ENCODE measurements around the gene C1QTNF9B.
"Not testable (repeated sequence)": the region's sequence is repeated elsewhere in the genome, so short reads cannot be mapped to it uniquely, and the experiment has no call there.

Gene C1QTNF9B

GRCh38 chr13:23897452-23897919 is at the start of gene C1QTNF9B:
C1QTNF9B (minus strand) TSS chr13:23897502.
- not testable (repeated sequence) for H3K9ac ChIP-seq (ENCODE audit: low read depth in 1 of 2, low read length in 2 of 2); H3K4me3 ChIP-seq (ENCODE audit: low read length in 2 of 2); H3K4me1 ChIP-seq (ENCODE audit: control insufficient read depth in 2 of 2, insufficient read depth in 2 of 2, low read length in 2 of 2); H3K36me3 ChIP-seq (ENCODE audit: control insufficient read depth in 2 of 2, insufficient read depth in 2 of 2, low read length in 2 of 2); H3K9me3 ChIP-seq (ENCODE audit: control insufficient read depth in 2 of 2, low read length in 2 of 2); H3K27ac ChIP-seq (ENCODE audit: low read depth in 2 of 2, low read length in 2 of 2)
- H3K27me3 ChIP-seq (ENCODE audit: control insufficient read depth in 2 of 2, insufficient read depth in 2 of 2, low read length in 2 of 2): peaks cover 3 to 12% of the 10 kb centered on the region in 2 donors

- no peaks in the 10 kb centered on the region for H3K27me3 ChIP-seq (ENCODE audit: control insufficient read depth in 2 of 2, insufficient read depth in 2 of 2, low read length in 2 of 2)
- no peak overlapping the region for H3K9ac ChIP-seq (ENCODE audit: low read depth in 1 of 2, low read length in 2 of 2)
- no peak overlapping the region for H3K27ac ChIP-seq (ENCODE audit: low read depth in 2 of 2, low read length in 2 of 2)
- H3K4me1 ChIP-seq (ENCODE audit: control insufficient read depth in 2 of 2, insufficient read depth in 2 of 2, low read length in 2 of 2): no peaks in the 10 kb centered on the region
- no peaks in the 10 kb centered on the region for H3K9me3 ChIP-seq (ENCODE audit: control insufficient read depth in 2 of 2, low read length in 2 of 2)
- no peaks in the 10 kb centered on the region for H3K36me3 ChIP-seq (ENCODE audit: control insufficient read depth in 2 of 2, insufficient read depth in 2 of 2, low read length in 2 of 2)
- no peak overlapping the region for H3K4me3 ChIP-seq (ENCODE audit: low read length in 2 of 2)
Measured at GRCh38 chr13:23946900-23947299, 49.6 kb upstream of the C1QTNF9B start.

GRCh38 chr13:23946067-23946466 is 48.8 kb upstream of the C1QTNF9B start:
- Histone ChIP-seq H3K36me3 (ENCODE audit: control insufficient read depth in 2 of 2, insufficient read depth in 2 of 2, low read length in 2 of 2) (no peaks in the 10 kb centered on the region), H3K27ac (ENCODE audit: low read depth in 2 of 2, low read length in 2 of 2) (no peak overlapping the region), H3K27me3 (ENCODE audit: control insufficient read depth in 2 of 2, insufficient read depth in 2 of 2, low read length in 2 of 2) (no peaks in the 10 kb centered on the region), H3K4me3 (ENCODE audit: low read length in 2 of 2) (no peak overlapping the region), H3K9ac (ENCODE audit: low read depth in 1 of 2, low read length in 2 of 2) (no peak overlapping the region), H3K9me3 (ENCODE audit: control insufficient read depth in 2 of 2, low read length in 2 of 2) (no peaks in the 10 kb centered on the region), H3K4me1 (ENCODE audit: control insufficient read depth in 2 of 2, insufficient read depth in 2 of 2, low read length in 2 of 2) (no peaks in the 10 kb centered on the region)

- no peak overlapping the region for H3K4me3 ChIP-seq (ENCODE audit: low read length in 2 of 2)
- no peaks in the 10 kb centered on the region for H3K9me3 ChIP-seq (ENCODE audit: control insufficient read depth in 2 of 2, low read length in 2 of 2)
- H3K4me1 ChIP-seq (ENCODE audit: control insufficient read depth in 2 of 2, insufficient read depth in 2 of 2, low read length in 2 of 2): no peaks in the 10 kb centered on the region
Measured at GRCh38 chr13:23945612-23946011, 48.3 kb upstream of the C1QTNF9B start.

GRCh38 chr13:23941211-23941610 is 43.9 kb upstream of the C1QTNF9B start:
- no peaks in the 10 kb centered on the region for H3K4me1 ChIP-seq (ENCODE audit: control insufficient read depth in 2 of 2, insufficient read depth in 2 of 2, low read length in 2 of 2)
- H3K36me3 ChIP-seq (ENCODE audit: control insufficient read depth in 2 of 2, insufficient read depth in 2 of 2, low read length in 2 of 2): no peaks in the 10 kb centered on the region
- H3K4me3 ChIP-seq (ENCODE audit: low read length in 2 of 2): no peak overlapping the region
- no peak overlapping the region for H3K9ac ChIP-seq (ENCODE audit: low read depth in 1 of 2, low read length in 2 of 2)
- no peaks in the 10 kb centered on the region for H3K27me3 ChIP-seq (ENCODE audit: control insufficient read depth in 2 of 2, insufficient read depth in 2 of 2, low read length in 2 of 2)
- H3K27ac ChIP-seq (ENCODE audit: low read depth in 2 of 2, low read length in 2 of 2): no peak overlapping the region
- no peaks in the 10 kb centered on the region for H3K9me3 ChIP-seq (ENCODE audit: control insufficient read depth in 2 of 2, low read length in 2 of 2)

More at GRCh38 chr13:23945612-23946011, 48.3 kb upstream of the C1QTNF9B start:
- Histone ChIP-seq H3K9ac (ENCODE audit: low read depth in 1 of 2, low read length in 2 of 2) (no peak overlapping the region), H3K36me3 (ENCODE audit: control insufficient read depth in 2 of 2, insufficient read depth in 2 of 2, low read length in 2 of 2) (no peaks in the 10 kb centered on the region), H3K27ac (ENCODE audit: low read depth in 2 of 2, low read length in 2 of 2) (no peak overlapping the region), H3K27me3 (ENCODE audit: control insufficient read depth in 2 of 2, insufficient read depth in 2 of 2, low read length in 2 of 2) (no peaks in the 10 kb centered on the region)

GRCh38 chr13:23939666-23940065 is 42.4 kb upstream of the C1QTNF9B start:
- H3K4me1 ChIP-seq (ENCODE audit: control insufficient read depth in 2 of 2, insufficient read depth in 2 of 2, low read length in 2 of 2); H3K27me3 ChIP-seq (ENCODE audit: control insufficient read depth in 2 of 2, insufficient read depth in 2 of 2, low read length in 2 of 2); H3K27ac ChIP-seq (ENCODE audit: low read depth in 2 of 2, low read length in 2 of 2); H3K4me3 ChIP-seq (ENCODE audit: low read length in 2 of 2); H3K36me3 ChIP-seq (ENCODE audit: control insufficient read depth in 2 of 2, insufficient read depth in 2 of 2, low read length in 2 of 2); H3K9ac ChIP-seq (ENCODE audit: low read depth in 1 of 2, low read length in 2 of 2); H3K9me3 ChIP-seq (ENCODE audit: control insufficient read depth in 2 of 2, low read length in 2 of 2): not testable (repeated sequence)

GRCh38 chr13:23934520-23934919 is 37.2 kb upstream of the C1QTNF9B start:
- no peak overlapping the region for H3K27ac ChIP-seq (ENCODE audit: low read depth in 2 of 2, low read length in 2 of 2)
- H3K27me3 ChIP-seq (ENCODE audit: control insufficient read depth in 2 of 2, insufficient read depth in 2 of 2, low read length in 2 of 2): no peaks in the 10 kb centered on the region
- no peaks in the 10 kb centered on the region for H3K36me3 ChIP-seq (ENCODE audit: control insufficient read depth in 2 of 2, insufficient read depth in 2 of 2, low read length in 2 of 2)
- H3K9me3 ChIP-seq (ENCODE audit: control insufficient read depth in 2 of 2, low read length in 2 of 2): no peaks in the 10 kb centered on the region
- H3K9ac ChIP-seq (ENCODE audit: low read depth in 1 of 2, low read length in 2 of 2): no peak overlapping the region
- H3K4me1 ChIP-seq (ENCODE audit: control insufficient read depth in 2 of 2, insufficient read depth in 2 of 2, low read length in 2 of 2): no peaks in the 10 kb centered on the region
- no peak overlapping the region for H3K4me3 ChIP-seq (ENCODE audit: low read length in 2 of 2)

- Histone ChIP-seq H3K27ac (ENCODE audit: low read depth in 2 of 2, low read length in 2 of 2) (no peak overlapping the region), H3K4me1 (ENCODE audit: control insufficient read depth in 2 of 2, insufficient read depth in 2 of 2, low read length in 2 of 2) (no peaks in the 10 kb centered on the region), H3K9me3 (ENCODE audit: control insufficient read depth in 2 of 2, low read length in 2 of 2) (no peaks in the 10 kb centered on the region), H3K9ac (ENCODE audit: low read depth in 1 of 2, low read length in 2 of 2) (no peak overlapping the region), H3K36me3 (ENCODE audit: control insufficient read depth in 2 of 2, insufficient read depth in 2 of 2, low read length in 2 of 2) (no peaks in the 10 kb centered on the region), H3K4me3 (ENCODE audit: low read length in 2 of 2) (no peak overlapping the region), H3K27me3 (ENCODE audit: control insufficient read depth in 2 of 2, insufficient read depth in 2 of 2, low read length in 2 of 2) (no peaks in the 10 kb centered on the region)
Measured at GRCh38 chr13:23928985-23929384, 31.7 kb upstream of the C1QTNF9B start.

GRCh38 chr13:23923031-23923430 is 25.7 kb upstream of the C1QTNF9B start:
- Histone ChIP-seq H3K27ac (ENCODE audit: low read depth in 2 of 2, low read length in 2 of 2) (no peak overlapping the region), H3K4me1 (ENCODE audit: control insufficient read depth in 2 of 2, insufficient read depth in 2 of 2, low read length in 2 of 2) (no peaks in the 10 kb centered on the region), H3K36me3 (ENCODE audit: control insufficient read depth in 2 of 2, insufficient read depth in 2 of 2, low read length in 2 of 2) (no peaks in the 10 kb centered on the region), H3K9me3 (ENCODE audit: control insufficient read depth in 2 of 2, low read length in 2 of 2) (no peaks in the 10 kb centered on the region), H3K4me3 (ENCODE audit: low read length in 2 of 2) (no peak overlapping the region), H3K27me3 (ENCODE audit: control insufficient read depth in 2 of 2, insufficient read depth in 2 of 2, low read length in 2 of 2) (no peaks in the 10 kb centered on the region), H3K9ac (ENCODE audit: low read depth in 1 of 2, low read length in 2 of 2) (no peak overlapping the region)

- Histone ChIP-seq H3K4me3 (ENCODE audit: low read length in 2 of 2) (no peak overlapping the region), H3K27me3 (ENCODE audit: control insufficient read depth in 2 of 2, insufficient read depth in 2 of 2, low read length in 2 of 2) (no peaks in the 10 kb centered on the region), H3K36me3 (ENCODE audit: control insufficient read depth in 2 of 2, insufficient read depth in 2 of 2, low read length in 2 of 2) (no peaks in the 10 kb centered on the region), H3K9ac (ENCODE audit: low read depth in 1 of 2, low read length in 2 of 2) (no peak overlapping the region), H3K4me1 (ENCODE audit: control insufficient read depth in 2 of 2, insufficient read depth in 2 of 2, low read length in 2 of 2) (no peaks in the 10 kb centered on the region), H3K9me3 (ENCODE audit: control insufficient read depth in 2 of 2, low read length in 2 of 2) (no peaks in the 10 kb centered on the region), H3K27ac (ENCODE audit: low read depth in 2 of 2, low read length in 2 of 2) (no peak overlapping the region)
Measured at GRCh38 chr13:23922005-23922932, 25.0 kb upstream of the C1QTNF9B start.

All from mucosa of rectum (tissue), 2 donors.